GM21737 (cell line): ENCODE data around the gene IRAK1.
A peak's percentile ranks its signal among the peaks of the same experiment; 100 is the strongest.
"Not testable (repeated sequence)": the region's sequence is repeated elsewhere in the genome, so short reads cannot be mapped to it uniquely, and the experiment has no call there.

Experiments
- ATAC-seq: cut with Tn5 transposase; IDR thresholded peaks from one replicate; pipeline ENCODE4 v1.9.1; 2021; ENCODE audit warnings: mild to moderate bottlenecking, moderate library complexity; ENCODE audit not compliant: unreplicated experiment

Gene IRAK1

GRCh38 chrX:154000051-154000450 is 19.7 kb downstream of the IRAK1 start:
- ATAC-seq = no peak

- ATAC-seq = no peak
Measured at GRCh38 chrX:153999359-154000037, 20.2 kb downstream of the IRAK1 start.

- ATAC-seq = no peak
Measured at GRCh38 chrX:153995504-153995903, 24.2 kb downstream of the IRAK1 start.

GRCh38 chrX:153994398-153994797 is 25.3 kb downstream of the IRAK1 start:
- ATAC-seq = not testable (repeated sequence)

GRCh38 chrX:153993978-153994377 is 25.7 kb downstream of the IRAK1 start:
- ATAC-seq = no peak

- no peak for ATAC-seq
Measured at GRCh38 chrX:153993079-153993478, 26.6 kb downstream of the IRAK1 start.

GRCh38 chrX:153992180-153992579 is 27.5 kb downstream of the IRAK1 start:
- no peak for ATAC-seq

- ATAC-seq = no peak
Measured at GRCh38 chrX:153991013-153991580, 28.6 kb downstream of the IRAK1 start.

- no peak for ATAC-seq
Measured at GRCh38 chrX:153989973-153990655, 29.6 kb downstream of the IRAK1 start.

- ATAC-seq = no peak
Measured at GRCh38 chrX:153988493-153988892, 31.2 kb downstream of the IRAK1 start.

- no peak for ATAC-seq
Measured at GRCh38 chrX:153984351-153985178, 35.1 kb downstream of the IRAK1 start.

GRCh38 chrX:153983321-153983801 is 36.3 kb downstream of the IRAK1 start:
- no peak for ATAC-seq

GRCh38 chrX:153981771-153982533 is 37.8 kb downstream of the IRAK1 start:
- no peak for ATAC-seq

- no peak for ATAC-seq
Measured at GRCh38 chrX:153981231-153981630, 38.5 kb downstream of the IRAK1 start.

GRCh38 chrX:153980394-153980793 is 39.3 kb downstream of the IRAK1 start:
- peak; percentile 46 for ATAC-seq

GRCh38 chrX:153974726-153975286 is 44.9 kb downstream of the IRAK1 start:
- no peak for ATAC-seq

- ATAC-seq = no peak
Measured at GRCh38 chrX:153974003-153974725, 45.5 kb downstream of the IRAK1 start.

GRCh38 chrX:153973127-153974002 is 46.3 kb downstream of the IRAK1 start:
- no peak for ATAC-seq
